Epithelial cell of esophagus (primary cell): ENCODE measurements around the gene BRCC3.

Experiments
- DNase-seq: peaks from one replicate; pipeline ENCODE4 v3.0.0; 2010; ENCODE audit warnings: low read depth
- H3K4me3 ChIP-seq: 2 replicates; pipeline ENCODE4 v1.5.1; 2011; ENCODE audit warnings: mild to moderate bottlenecking, low read length, control low read depth
- TF ChIP-seq, protein P1 (sequence below): IDR thresholded peaks from 2 replicates; pipeline ENCODE4 v1.5.1; 2011; ENCODE audit warnings: low read depth, mild to moderate bottlenecking, low read length, control low read depth, inconsistent platforms; ENCODE audit not compliant: insufficient read depth; ENCODE audit errors: missing control alignments

BRCC3 gene

DNA sequence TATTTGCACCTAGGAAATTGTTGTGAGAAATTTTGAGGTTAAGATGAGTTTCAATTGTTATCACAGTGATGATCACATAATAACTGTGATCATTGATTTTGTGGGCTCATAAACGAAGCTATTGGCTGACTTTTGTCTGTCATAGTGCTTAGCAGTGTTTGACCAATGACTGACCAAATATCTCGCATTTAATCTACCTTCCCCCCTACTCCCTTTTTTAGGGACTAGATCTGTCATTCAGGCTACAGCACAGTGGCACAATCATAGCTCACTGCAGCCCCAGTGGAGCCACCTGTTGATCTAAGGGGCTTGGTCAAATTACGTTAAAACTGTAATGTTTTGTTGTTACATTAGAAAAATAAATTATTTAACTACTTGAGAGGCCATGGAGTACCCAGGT lies 43.2 kb upstream of the BRCC3 start:
- TF ChIP-seq, protein P1, sequence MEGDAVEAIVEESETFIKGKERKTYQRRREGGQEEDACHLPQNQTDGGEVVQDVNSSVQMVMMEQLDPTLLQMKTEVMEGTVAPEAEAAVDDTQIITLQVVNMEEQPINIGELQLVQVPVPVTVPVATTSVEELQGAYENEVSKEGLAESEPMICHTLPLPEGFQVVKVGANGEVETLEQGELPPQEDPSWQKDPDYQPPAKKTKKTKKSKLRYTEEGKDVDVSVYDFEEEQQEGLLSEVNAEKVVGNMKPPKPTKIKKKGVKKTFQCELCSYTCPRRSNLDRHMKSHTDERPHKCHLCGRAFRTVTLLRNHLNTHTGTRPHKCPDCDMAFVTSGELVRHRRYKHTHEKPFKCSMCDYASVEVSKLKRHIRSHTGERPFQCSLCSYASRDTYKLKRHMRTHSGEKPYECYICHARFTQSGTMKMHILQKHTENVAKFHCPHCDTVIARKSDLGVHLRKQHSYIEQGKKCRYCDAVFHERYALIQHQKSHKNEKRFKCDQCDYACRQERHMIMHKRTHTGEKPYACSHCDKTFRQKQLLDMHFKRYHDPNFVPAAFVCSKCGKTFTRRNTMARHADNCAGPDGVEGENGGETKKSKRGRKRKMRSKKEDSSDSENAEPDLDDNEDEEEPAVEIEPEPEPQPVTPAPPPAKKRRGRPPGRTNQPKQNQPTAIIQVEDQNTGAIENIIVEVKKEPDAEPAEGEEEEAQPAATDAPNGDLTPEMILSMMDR: no peak
- DNase-seq: no peak
- peak overlapping the region; percentile 79 for H3K4me3 ChIP-seq

- TF ChIP-seq, protein P1: no peak
- no peak overlapping the region for H3K4me3 ChIP-seq
- DNase-seq: peak; percentile 20
These were observed 42.4 kb upstream of the BRCC3 start for GRCh38 chrX:155028877-155029291.

DNA sequence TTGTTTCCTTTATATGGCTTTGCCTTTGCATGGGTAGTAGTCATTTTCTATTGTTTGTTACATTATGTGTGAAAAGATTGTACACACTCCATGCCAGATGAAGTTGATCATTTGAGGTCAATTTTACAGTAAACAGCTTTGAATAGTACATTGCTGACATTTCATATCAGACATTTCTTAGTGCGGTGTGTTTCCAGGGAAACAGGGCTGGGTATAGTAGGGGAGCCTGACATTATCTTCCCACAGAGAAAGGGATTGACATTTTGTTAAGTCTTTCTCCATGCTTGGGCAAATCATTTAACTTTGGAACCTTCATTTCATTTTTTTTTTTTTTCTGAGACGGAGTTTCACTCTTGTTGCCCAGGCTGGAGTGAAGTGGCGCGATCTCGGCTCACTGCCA lies 39.7 kb upstream of the BRCC3 start:
- TF ChIP-seq, protein P1: no peak
- H3K4me3 ChIP-seq: no peak overlapping the region
- no peak for DNase-seq

DNA sequence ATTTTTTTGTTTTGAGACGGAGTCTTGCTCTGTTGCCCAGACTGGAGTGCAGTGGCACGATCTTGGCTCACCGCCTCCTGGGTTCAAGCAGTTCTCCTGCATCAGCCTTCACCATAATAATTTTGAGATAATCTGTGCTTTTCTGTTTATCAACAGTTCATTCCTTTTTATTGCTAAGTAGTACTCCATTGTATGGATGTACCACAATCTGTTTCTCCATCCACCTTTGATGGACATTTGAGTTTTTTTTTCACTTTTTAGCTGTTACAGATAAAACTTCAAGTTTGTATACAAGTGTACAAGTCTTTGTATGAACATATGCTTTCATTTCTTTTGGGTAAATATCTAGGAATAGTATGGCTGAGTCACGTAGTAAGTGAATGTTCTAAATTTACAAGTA lies 35.6 kb upstream of the BRCC3 start:
- TF ChIP-seq, protein P1: no peak
- no peak overlapping the region for H3K4me3 ChIP-seq
- no peak for DNase-seq

DNA sequence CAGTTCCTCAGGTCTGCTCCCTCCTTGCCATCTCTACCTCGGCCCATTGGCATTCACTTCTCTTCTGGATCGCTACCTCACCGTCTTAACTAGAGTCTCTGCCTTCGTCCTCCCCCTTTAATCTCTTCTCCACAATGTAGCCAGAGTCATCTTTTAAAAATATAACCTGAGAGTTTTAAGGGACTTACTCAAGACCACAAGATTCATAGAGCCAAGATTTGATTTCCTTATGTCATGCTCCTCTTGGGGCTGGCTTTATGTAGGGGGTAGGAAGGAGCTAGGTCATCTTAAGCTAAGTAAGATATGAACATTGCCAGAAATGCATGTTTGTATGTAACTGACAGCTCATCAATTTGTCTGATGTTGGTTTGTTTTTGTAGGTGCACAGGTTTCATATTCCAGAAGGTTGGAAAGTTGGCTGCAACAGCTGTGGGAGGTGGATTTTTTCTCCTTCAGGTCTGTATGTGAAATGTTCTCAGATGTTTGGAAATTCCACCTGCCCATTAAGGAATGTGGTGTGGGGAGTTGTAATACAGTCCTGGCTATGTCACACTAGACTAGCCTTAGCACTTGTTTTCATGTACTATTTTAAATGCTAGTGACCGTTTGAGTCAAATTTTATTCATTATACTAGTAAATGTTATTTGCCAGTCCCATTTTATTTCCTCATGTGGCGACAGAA lies 25.0 kb upstream of the BRCC3 start:
- H3K4me3 ChIP-seq: no peak overlapping the region
- DNase-seq: no peak
- TF ChIP-seq, protein P1: no peak

- DNase-seq: no peak
- TF ChIP-seq, protein P1: no peak
- no peak overlapping the region for H3K4me3 ChIP-seq
These were observed 24.3 kb upstream of the BRCC3 start for GRCh38 chrX:155046811-155047528.

GRCh38 chrX:155048977-155049619 lies 22.2 kb upstream of the BRCC3 start:
- TF ChIP-seq, protein P1: peak; percentile 59

More at GRCh38 chrX:155048977-155049619, 22.2 kb upstream of the BRCC3 start:
- peak; percentile 55 for DNase-seq
- H3K4me3 ChIP-seq: no peak overlapping the region
